ENCODE data around the gene UVRAG.

Gene UVRAG

DNA sequence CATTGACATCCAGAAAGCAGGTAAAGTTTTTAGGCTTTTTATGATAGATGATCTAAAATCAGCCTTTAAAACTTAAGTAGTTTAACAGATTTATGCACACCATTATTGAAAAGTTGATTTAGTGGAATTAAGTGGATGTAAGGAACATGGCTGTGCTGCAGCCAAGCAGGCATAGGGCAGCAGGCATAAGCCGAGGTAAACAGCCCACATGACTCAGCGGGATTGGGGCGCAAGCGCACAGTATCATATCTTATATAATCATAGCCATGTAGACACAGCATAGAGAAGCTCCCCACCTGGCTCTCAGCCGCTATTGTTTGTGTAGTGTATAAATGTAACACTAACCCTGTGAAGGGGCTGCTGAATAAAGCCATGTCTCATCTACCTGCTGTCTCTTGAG is 233.8 kb downstream of the UVRAG start:
- Histone ChIP-seq H3K36me3 (replicated peaks; ENCODE audit: low read depth, low read length) (peaks cover 63% of the 10 kb centered on the region), H3K9me3 (ENCODE audit: insufficient read depth, low read length) (peaks cover 27% of the 10 kb centered on the region), H3K4me3 (ENCODE audit: low read length) (no peak overlapping the region), H3K27ac (ENCODE audit: low read length) (no peak overlapping the region), H4K20me1 (ENCODE audit: insufficient read depth, low read length) (no peaks in the 10 kb centered on the region), H3K9ac (ENCODE audit: low read length) (no peak overlapping the region), H3K27me3 (ENCODE audit: low read depth, low read length) (no peaks in the 10 kb centered on the region), H3K4me2 (ENCODE audit: low read length) (no peak overlapping the region), H3K4me1 (ENCODE audit: low read length) (no peaks in the 10 kb centered on the region), H2AFZ (ENCODE audit: low read depth, low read length) (no peak overlapping the region), H3K79me2 (ENCODE audit: low read length) (no peaks in the 10 kb centered on the region)
- no peak for TF ChIP-seq EZH2phosphoT487 (IDR thresholded peaks at IDR 0.05; ENCODE audit: low read depth)
- TF ChIP-seq CTCF (IDR thresholded peaks at IDR 0.05; ENCODE audit: low read depth, low read length): no peak

DNA sequence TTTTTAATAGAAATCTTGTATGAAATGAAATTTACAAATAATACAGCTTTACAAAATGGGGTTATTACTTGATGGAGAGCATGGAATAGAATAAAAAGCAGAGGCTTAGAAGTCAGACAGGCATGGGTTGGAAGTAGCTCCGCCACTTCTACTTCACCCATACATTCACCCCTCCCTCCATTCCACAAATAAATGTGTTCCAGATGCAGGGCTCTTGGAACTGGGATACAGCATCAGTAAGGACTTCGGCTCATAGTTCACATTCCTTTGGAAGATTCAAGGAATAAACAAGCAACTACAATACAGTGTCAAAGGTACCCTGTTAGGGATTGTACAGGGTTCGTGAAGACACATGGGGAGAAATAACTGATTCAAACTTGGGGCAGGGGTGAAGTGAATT is 234.5 kb downstream of the UVRAG start:
- TF ChIP-seq CTCF (IDR thresholded peaks at IDR 0.05; ENCODE audit: low read depth, low read length) (no peak), EZH2phosphoT487 (IDR thresholded peaks at IDR 0.05; ENCODE audit: low read depth) (no peak)
- Histone ChIP-seq H3K9me3 (ENCODE audit: insufficient read depth, low read length) (peaks cover 27% of the 10 kb centered on the region), H3K4me3 (ENCODE audit: low read length) (no peak overlapping the region), H3K27me3 (ENCODE audit: low read depth, low read length) (no peaks in the 10 kb centered on the region), H4K20me1 (ENCODE audit: insufficient read depth, low read length) (no peaks in the 10 kb centered on the region), H2AFZ (ENCODE audit: low read depth, low read length) (no peak overlapping the region), H3K4me1 (ENCODE audit: low read length) (no peaks in the 10 kb centered on the region), H3K27ac (ENCODE audit: low read length) (no peak overlapping the region), H3K36me3 (replicated peaks; ENCODE audit: low read depth, low read length) (peaks cover 59% of the 10 kb centered on the region), H3K4me2 (ENCODE audit: low read length) (no peak overlapping the region), H3K9ac (ENCODE audit: low read length) (no peak overlapping the region), H3K79me2 (ENCODE audit: low read length) (no peaks in the 10 kb centered on the region)

- H3K27ac ChIP-seq (ENCODE audit: low read length): no peak overlapping the region
- no peaks in the 10 kb centered on the region; the same call in 1 of the 2 replicates for H3K79me2 ChIP-seq (ENCODE audit: low read length)
- TF ChIP-seq CTCF (IDR thresholded peaks at IDR 0.05; ENCODE audit: low read depth, low read length) (no peak), EZH2phosphoT487 (IDR thresholded peaks at IDR 0.05; ENCODE audit: low read depth) (no peak)
- H3K36me3 ChIP-seq (replicated peaks; ENCODE audit: low read depth, low read length): peaks cover 45% of the 10 kb centered on the region
- H3K4me3 ChIP-seq (ENCODE audit: low read length): no peak overlapping the region
- H3K9ac ChIP-seq (ENCODE audit: low read length): no peak overlapping the region
- no peaks in the 10 kb centered on the region for H3K27me3 ChIP-seq (ENCODE audit: low read depth, low read length)
- peaks cover 27% of the 10 kb centered on the region for H3K9me3 ChIP-seq (ENCODE audit: insufficient read depth, low read length)
- no peak overlapping the region for H3K4me2 ChIP-seq (ENCODE audit: low read length)
- 0 out of 2 replicates have a peak, but pooled peaks cover 2% of the 10 kb centered on the region for H3K4me1 ChIP-seq (ENCODE audit: low read length)
- H2AFZ ChIP-seq (ENCODE audit: low read depth, low read length): no peak overlapping the region
- 0 out of 2 replicates have a peak, but pooled peaks cover 4% of the 10 kb centered on the region for H4K20me1 ChIP-seq (ENCODE audit: insufficient read depth, low read length)
Observed at GRCh38 chr11:76051937-76052336, 236.9 kb downstream of the UVRAG start.

DNA sequence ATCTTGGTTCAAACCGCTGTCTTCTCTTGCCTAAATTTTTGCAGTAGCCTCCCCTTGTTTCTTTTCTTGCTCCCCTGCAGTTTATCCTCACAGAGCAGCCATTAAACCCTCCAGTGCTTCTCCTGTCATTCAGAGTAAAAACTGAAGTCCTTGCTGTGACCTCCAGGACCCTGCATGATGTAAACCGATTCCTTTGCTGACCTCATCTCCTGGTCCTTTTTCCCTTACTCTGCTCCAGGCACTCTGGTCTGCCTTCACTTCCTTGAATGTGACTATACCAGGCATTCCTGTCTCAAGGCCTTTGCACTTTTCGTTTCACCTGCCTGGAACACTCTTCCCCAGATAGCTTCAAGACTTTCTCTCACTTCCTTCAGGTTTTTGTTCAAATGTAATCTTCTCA is 239.3 kb downstream of the UVRAG start:
- no peaks in the 10 kb centered on the region; the same call in 1 of the 2 replicates for H3K79me2 ChIP-seq (ENCODE audit: low read length)
- H3K4me2 ChIP-seq (ENCODE audit: low read length): no peak overlapping the region
- H4K20me1 ChIP-seq (ENCODE audit: insufficient read depth, low read length): 0 out of 2 replicates have a peak, but pooled peaks cover 8% of the 10 kb centered on the region
- TF ChIP-seq EZH2phosphoT487 (IDR thresholded peaks at IDR 0.05; ENCODE audit: low read depth) (no peak), CTCF (IDR thresholded peaks at IDR 0.05; ENCODE audit: low read depth, low read length) (no peak)
- H2AFZ ChIP-seq (ENCODE audit: low read depth, low read length): no peak overlapping the region
- H3K27ac ChIP-seq (ENCODE audit: low read length): no peak overlapping the region
- H3K9me3 ChIP-seq (ENCODE audit: insufficient read depth, low read length): peaks cover 6% of the 10 kb centered on the region; the same call in 1 of the 2 replicates
- no peak overlapping the region for H3K9ac ChIP-seq (ENCODE audit: low read length)
- H3K4me1 ChIP-seq (ENCODE audit: low read length): 0 out of 2 replicates have a peak, but pooled peaks cover 2% of the 10 kb centered on the region
- H3K27me3 ChIP-seq (ENCODE audit: low read depth, low read length): no peaks in the 10 kb centered on the region
- H3K4me3 ChIP-seq (ENCODE audit: low read length): no peak overlapping the region
- peaks cover 21% of the 10 kb centered on the region for H3K36me3 ChIP-seq (replicated peaks; ENCODE audit: low read depth, low read length)

Data from OCI-LY3 (cell line).